IMR-90 (cell line): ENCODE data around the gene TEX14. TPM values are rescaled to one million over a fixed set of nuclear protein-coding genes. Genes with fewer than 3 reads are reported as not detected.

Experiments
- ATAC-seq: fragments of 200-7000 bp; cut with Tn5 transposase; 2 replicates; pipeline ENCODE4 v1.9.1; 2020; ENCODE audit warnings: low read depth, mild to moderate bottlenecking, moderate library complexity
- BruUV-seq: library from RNA; stranded (reverse); fragments of 400-500 nt; replicated peaks from 2 replicates; lab custom pipeline; 2021; lab: Mats Ljungman, UMichigan
- CTCF ChIA-PET: fragments of 300-600 bp; formaldehyde crosslinking; extraction: SDS; loops from one replicate; lab custom pipeline; 2021; ENCODE audit warnings: antibody characterized with exemption; lab: Yijun Ruan, JAX
- POLR2A ChIA-PET: fragments of 300-600 bp; sonication (Branson Sonifier 250); formaldehyde crosslinking; loops from one replicate; lab custom pipeline; 2022; ENCODE audit warnings: antibody characterized with exemption; ENCODE audit not compliant: unreplicated experiment; lab: Charles Lee
- DNase-seq: peaks from one replicate; pipeline ENCODE4 v3.0.0; 2013
- H2AFZ ChIP-seq: replicated peaks from 2 replicates; pipeline ENCODE3; 2013; ENCODE audit warnings: low read length, mild to moderate bottlenecking; ENCODE audit not compliant: poor library complexity
- H2AK5ac ChIP-seq: 2 replicates; pipeline ENCODE4 v1.6.1; 2013; ENCODE audit warnings: low read depth, low read length, inconsistent platforms
- H2AK9ac ChIP-seq: replicated peaks from 2 replicates; pipeline ENCODE3; 2013; ENCODE audit warnings: mild to moderate bottlenecking, low read depth, low read length, moderate library complexity; ENCODE audit not compliant: poor library complexity
- H2BK120ac ChIP-seq: 2 replicates; pipeline ENCODE4 v1.6.1; 2013; ENCODE audit warnings: low read depth, low read length, inconsistent platforms
- H2BK15ac ChIP-seq: 3 replicates; pipeline ENCODE4 v1.6.1; 2013; ENCODE audit warnings: low read depth, low read length, inconsistent platforms
- H2BK20ac ChIP-seq: 2 replicates; pipeline ENCODE4 v1.6.1; 2013; ENCODE audit warnings: low read depth, mild to moderate bottlenecking, inconsistent platforms, low read length, moderate library complexity
- H2BK5ac ChIP-seq: 2 replicates; pipeline ENCODE4 v1.6.1; 2013; ENCODE audit warnings: mild to moderate bottlenecking, low read depth, low read length, inconsistent platforms; ENCODE audit not compliant: poor library complexity, severe bottlenecking
- H3K14ac ChIP-seq: replicated peaks from 2 replicates; pipeline ENCODE4 v1.6.1; 2013; ENCODE audit warnings: low read depth, low read length, inconsistent platforms
- H3K18ac ChIP-seq: 2 replicates; pipeline ENCODE4 v1.6.1; 2013; ENCODE audit warnings: low read depth, low read length, control low read depth
- H3K23ac ChIP-seq: 2 replicates; pipeline ENCODE4 v1.6.1; 2013; ENCODE audit warnings: low read depth, low read length, inconsistent platforms
- H3K27ac ChIP-seq: 2 replicates; pipeline ENCODE4 v1.5.1; 2013; ENCODE audit warnings: mild to moderate bottlenecking, control low read depth, low read length; ENCODE audit not compliant: insufficient read depth
- H3K27me3 ChIP-seq: 2 replicates; pipeline ENCODE4 v1.6.1; 2013; ENCODE audit warnings: low read length; ENCODE audit not compliant: control insufficient read depth, insufficient read depth
- H3K36me3 ChIP-seq: 2 replicates; pipeline ENCODE4 v1.6.1; 2013; ENCODE audit warnings: low read length, mixed read lengths; ENCODE audit not compliant: control insufficient read depth, insufficient read depth
- H3K4ac ChIP-seq: 2 replicates; pipeline ENCODE4 v1.6.1; 2013; ENCODE audit warnings: low read depth, low read length, inconsistent platforms
- H3K4me1 ChIP-seq: 2 replicates; pipeline ENCODE4 v1.6.1; 2013; ENCODE audit warnings: low read length, mixed read lengths; ENCODE audit not compliant: control insufficient read depth, insufficient read depth
- H3K4me2 ChIP-seq: 2 replicates; pipeline ENCODE4 v1.6.1; 2013; ENCODE audit warnings: low read depth, mild to moderate bottlenecking, control low read depth, low read length, moderate library complexity
- H3K4me3 ChIP-seq: 2 replicates; pipeline ENCODE4 v1.5.1; 2013; ENCODE audit warnings: low read depth, mild to moderate bottlenecking, control low read depth, low read length, moderate library complexity; ENCODE audit not compliant: insufficient read depth
- H3K56ac ChIP-seq: 2 replicates; pipeline ENCODE4 v1.6.1; 2013; ENCODE audit warnings: low read length, inconsistent platforms; ENCODE audit not compliant: insufficient read depth; ENCODE audit errors: extremely low read depth
- H3K79me1 ChIP-seq, 2 experiments: 2 replicates each; pipeline ENCODE4 v1.6.1; 2013; ENCODE audit warnings: low read length in 2 of 2, inconsistent platforms in 1 of 2, low read depth in 1 of 2
- H3K9ac ChIP-seq: 2 replicates; pipeline ENCODE4 v1.6.1; 2013; ENCODE audit warnings: low read depth, low read length, control low read depth
- H3K9me1 ChIP-seq: 2 replicates; pipeline ENCODE4 v1.6.1; 2013; ENCODE audit warnings: low read length, inconsistent platforms; ENCODE audit not compliant: insufficient read depth
- H3K9me3 ChIP-seq: 2 replicates; pipeline ENCODE4 v1.6.1; 2013; ENCODE audit warnings: low read length; ENCODE audit not compliant: control insufficient read depth, insufficient read depth
- H4K20me1 ChIP-seq: 2 replicates; pipeline ENCODE4 v1.6.1; 2013; ENCODE audit warnings: low read length, inconsistent platforms; ENCODE audit not compliant: insufficient read depth
- H4K5ac ChIP-seq: 2 replicates; pipeline ENCODE4 v1.6.1; 2013; ENCODE audit warnings: mild to moderate bottlenecking, low read depth, low read length, control low read depth
- H4K8ac ChIP-seq, 2 experiments: 2 replicates each; pipeline ENCODE4 v1.6.1; 2013; ENCODE audit warnings: low read depth in 2 of 2, low read length in 2 of 2, control low read depth in 1 of 2, inconsistent platforms in 1 of 2
- H4K91ac ChIP-seq: 2 replicates; pipeline ENCODE4 v1.6.1; 2013; ENCODE audit warnings: low read depth, low read length, inconsistent platforms; ENCODE audit not compliant: insufficient read depth
- BHLHE40 ChIP-seq: fragments of 150-350 bp; IDR thresholded peaks from 2 replicates; pipeline ENCODE4 v1.6.1; 2016; ENCODE audit warnings: mild to moderate bottlenecking, low read depth, low read length
- CTCF ChIP-seq: conservative IDR thresholded peaks from 2 replicates; pipeline ENCODE4 v1.5.1; 2012; ENCODE audit warnings: mild to moderate bottlenecking, low read depth, low read length, improper control_type of control experiment
- WGBS, 2 experiments: methylation state at CpG; one replicate each; pipeline versions ENCODE4 v1.1.5 to v1.1.7; 2013; ENCODE audit warnings: missing lambda C conversion rate in 2 of 2; ENCODE audit not compliant: insufficient read length in 1 of 2; ENCODE audit errors: extremely low coverage in 2 of 2; 5-methylcytosine and 5-hydroxymethylcytosine counted together
- dilution Hi-C: fragments of 300-500 bp; cut with HindIII; formaldehyde crosslinking; loops from one replicate; pipeline ENCODE4 v1.14.3; 2018; ENCODE audit warnings: low sequenced_read_pairs; ENCODE audit not compliant: unreplicated experiment
- in situ Hi-C: fragments of 300-500 bp; cut with MboI; formaldehyde crosslinking; loops from 3 replicates; pipeline ENCODE4 v1.14.3; 2019; ENCODE audit warnings: low sequenced_read_pairs, inconsistent platforms, mixed read lengths
- intact Hi-C: fragments of 100-400 bp; cut with micrococcal nuclease; formaldehyde crosslinking; loops from 2 replicates; pipeline ENCODE4 v1.10.0; 2022
- polyA plus RNA-seq, 3 experiments: library from polyadenylated mRNA; depleted of rRNA; stranded (reverse); fragments of >200 nt; gene quantifications; 2 replicates each; pipeline ENCODE4 v1.2.3, GENCODE V29; 2012; ENCODE audit warnings: low replicate concordance in 1 of 3
- total RNA-seq: library from RNA; depleted of rRNA; stranded (reverse); fragments of >200 nt; gene quantifications from 2 replicates; pipeline ENCODE4 v1.2.3, GENCODE V29; 2012

The TEX14 gene
- total and polyA plus RNA-seq, 2 of the 4 experiments (the other 2 are of a cell fraction) = not detected

- intact Hi-C loops = no loop called here
- Histone ChIP-seq H2AFZ (peak overlapping the region; percentile 17), H4K91ac (no peak overlapping the region), H2BK15ac (no peak overlapping the region), H2BK120ac (no peak overlapping the region), H3K4ac (no peak overlapping the region), H2BK5ac (no peak overlapping the region), H3K27ac (no peak overlapping the region), H4K20me1 (no peaks in the 10 kb centered on the region), H3K56ac (no peak overlapping the region), H3K4me3 (no peak overlapping the region), H2AK5ac (no peak overlapping the region), H3K27me3 (peaks cover 24% of the 10 kb centered on the region), H3K9me1 (0 out of 2 replicates have a peak, but pooled peaks cover 3% of the 10 kb centered on the region), H2BK20ac (no peak overlapping the region), H2AK9ac (no peak overlapping the region), H3K4me1 (no peaks in the 10 kb centered on the region), H3K4me2 (no peak overlapping the region), H4K8ac (no peak overlapping the region), H3K36me3 (no peaks in the 10 kb centered on the region), H3K23ac (no peak overlapping the region), H3K18ac (no peak overlapping the region), H3K79me1 (no peaks in the 10 kb centered on the region), H3K14ac (no peak overlapping the region), H3K9me3 (no peaks in the 10 kb centered on the region), H3K9ac (no peak overlapping the region), H4K5ac (no peak overlapping the region)
- DNase-seq (no peak), ATAC-seq (no peak)
- ChIA-PET POLR2A (no interaction called here), CTCF (interaction anchor here (1.2 kb wide), 1 partner anchor 29 kb away, joined by 4 read pairs; no protein-coding TSS in a partner anchor)
- dilution Hi-C loops = no loop called here
- in situ Hi-C loops = no loop called here
- no TSS peak for BruUV-seq
- TF ChIP-seq CTCF (no peak), BHLHE40 (no peak)
- no CpG with 5 or more reads among the region's 2 CpGs for WGBS, 2 experiments
These were observed 73.5 kb downstream of the TEX14 start for GRCh38 chr17:58618336-58618735.
